ENCODE data around the gene OR12D1. TPM values are rescaled to one million over a fixed set of nuclear protein-coding genes. Genes with fewer than 3 reads are reported as not detected.

The OR12D1 gene
- total and polyA plus RNA-seq, 3 donors from 2014 or later = not detected

- intact Hi-C loops (cut with DNase I; ENCODE audit: low total_unique reads) = no loop called here
- TF ChIP-seq CTCF (IDR thresholded peaks at IDR 0.05) (no peak), POLR2A (IDR thresholded peaks at IDR 0.05) (no peak)
- no peaks in the 10 kb centered on the region for H3K9me3 ChIP-seq
- no peak within 1 kb of the TSS for H3K27ac ChIP-seq
- no peaks in the 10 kb centered on the region for H3K36me3 ChIP-seq (ENCODE audit: low read depth, missing control alignments)
- no peaks in the 10 kb centered on the region for H3K4me1 ChIP-seq
- H3K4me3 ChIP-seq = no peak within 1 kb of the TSS
- DNase-seq = no peak
- no peaks in the 10 kb centered on the region for H3K27me3 ChIP-seq
These were observed 19.4 kb upstream of the OR12D1 start, which contains the start of gene OR12D2 for GRCh38 chr6:29395331-29395730. OR12D2 (plus strand) TSS chr6:29395631; CDS start chr6:29396700, 1,069 bp downstream.

- Histone ChIP-seq H3K9me3 (no peaks in the 10 kb centered on the region), H3K27me3 (no peaks in the 10 kb centered on the region), H3K4me1 (no peaks in the 10 kb centered on the region), H3K36me3 (ENCODE audit: low read depth, missing control alignments) (no peaks in the 10 kb centered on the region), H3K27ac (no peak overlapping the region), H3K4me3 (no peak overlapping the region)
- DNase-seq = no peak
- intact Hi-C loops (cut with DNase I; ENCODE audit: low total_unique reads) = no loop called here
- WGBS, 2 donors = 79 to 87% methylated on average over 2 of the region's 2 CpGs
- TF ChIP-seq POLR2A (IDR thresholded peaks at IDR 0.05) (no peak), CTCF (IDR thresholded peaks at IDR 0.05) (no peak)
These were observed 15.2 kb upstream of the OR12D1 start for GRCh38 chr6:29399525-29399924.

- Histone ChIP-seq H3K4me1 (no peaks in the 10 kb centered on the region), H3K4me3 (no peak overlapping the region), H3K27me3 (no peaks in the 10 kb centered on the region), H3K27ac (no peak overlapping the region), H3K36me3 (ENCODE audit: low read depth, missing control alignments) (no peaks in the 10 kb centered on the region), H3K9me3 (no peaks in the 10 kb centered on the region)
- no peak for TF ChIP-seq CTCF (IDR thresholded peaks at IDR 0.05)
- TF ChIP-seq POLR2A (IDR thresholded peaks at IDR 0.05) = no peak
- no peak for DNase-seq
- intact Hi-C loops (cut with DNase I; ENCODE audit: low total_unique reads) = no loop called here
- 35 to 95% methylated on average over 1 of the region's 1 CpG for WGBS, 2 donors
These were observed 10.9 kb upstream of the OR12D1 start for GRCh38 chr6:29403801-29404200.

GRCh38 chr6:29419516-29419915, 4.8 kb downstream of the OR12D1 start:
- TF ChIP-seq POLR2A (IDR thresholded peaks at IDR 0.05) (no peak), CTCF (IDR thresholded peaks at IDR 0.05) (no peak)
- Histone ChIP-seq H3K9me3 (no peaks in the 10 kb centered on the region), H3K36me3 (ENCODE audit: low read depth, missing control alignments) (no peaks in the 10 kb centered on the region), H3K4me1 (no peaks in the 10 kb centered on the region), H3K4me3 (no peak overlapping the region), H3K27ac (no peak overlapping the region), H3K27me3 (no peaks in the 10 kb centered on the region)
- no peak for DNase-seq
- intact Hi-C loops (cut with DNase I; ENCODE audit: low total_unique reads) = no loop called here
- 67 to 74% methylated on average over 3 of the region's 3 CpGs for WGBS, 2 donors

GRCh38 chr6:29424168-29424567, 9.4 kb downstream of the OR12D1 start:
- Histone ChIP-seq H3K27ac (no peak overlapping the region), H3K9me3 (no peaks in the 10 kb centered on the region), H3K4me3 (no peak overlapping the region), H3K4me1 (no peaks in the 10 kb centered on the region), H3K36me3 (ENCODE audit: low read depth, missing control alignments) (no peaks in the 10 kb centered on the region), H3K27me3 (no peaks in the 10 kb centered on the region)
- no peak for DNase-seq
- intact Hi-C loops (cut with DNase I; ENCODE audit: low total_unique reads) = no loop called here
- TF ChIP-seq POLR2A (IDR thresholded peaks at IDR 0.05) = no peak
- TF ChIP-seq CTCF (IDR thresholded peaks at IDR 0.05) = no peak
- 87 to 95% methylated on average over 2 of the region's 2 CpGs for whole genome bisulfite sequencing, 2 donors

Measured in testis (tissue), 3 donors.